GM21526 (cell line): ENCODE data around the gene MAPK9.
"Not testable (repeated sequence)": the region's sequence is repeated elsewhere in the genome, so short reads cannot be mapped to it uniquely, and the experiment has no call there.

Experiments
- ATAC-seq: cut with Tn5 transposase; IDR thresholded peaks from one replicate; pipeline ENCODE4 v1.9.1; 2021; ENCODE audit warnings: moderate library complexity; ENCODE audit not compliant: unreplicated experiment, low FRiP score

MAPK9 gene

GRCh38 chr5:180328296-180329137, 36.6 kb upstream of the MAPK9 start:
- ATAC-seq, result peak; percentile 80

DNA sequence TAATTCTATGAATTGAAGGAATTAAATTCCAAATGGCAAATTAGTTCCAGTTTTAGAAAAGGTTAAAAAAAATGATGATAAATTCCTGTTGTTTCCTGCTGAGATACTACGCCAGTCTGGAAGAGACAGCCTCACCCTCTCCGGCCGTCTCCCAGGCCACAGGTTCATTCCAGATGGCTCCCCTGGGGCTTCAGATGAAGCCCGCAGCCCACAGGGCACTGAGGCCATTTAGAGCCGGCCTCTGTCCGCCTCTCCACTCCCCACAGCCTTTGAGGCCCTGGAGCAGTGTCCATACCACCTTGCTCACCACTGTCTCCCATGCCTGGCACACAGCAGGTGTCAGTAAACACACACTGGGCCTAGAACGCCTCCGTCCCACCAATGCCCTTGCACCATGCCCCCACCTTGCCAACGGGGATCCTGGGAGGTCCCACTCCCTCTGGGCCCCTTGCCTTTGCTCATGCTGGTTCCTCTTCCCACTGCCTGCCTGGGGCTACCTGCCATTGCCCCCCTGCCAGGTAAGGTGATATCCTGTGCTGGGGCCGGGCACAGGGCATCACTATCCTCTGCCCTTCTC, 35.2 kb upstream of the MAPK9 start:
- no peak for ATAC-seq

- no peak for ATAC-seq
Measured at GRCh38 chr5:180324601-180324950, 32.7 kb upstream of the MAPK9 start.

- ATAC-seq, result no peak
Measured at GRCh38 chr5:180323941-180324600, 32.2 kb upstream of the MAPK9 start.

DNA sequence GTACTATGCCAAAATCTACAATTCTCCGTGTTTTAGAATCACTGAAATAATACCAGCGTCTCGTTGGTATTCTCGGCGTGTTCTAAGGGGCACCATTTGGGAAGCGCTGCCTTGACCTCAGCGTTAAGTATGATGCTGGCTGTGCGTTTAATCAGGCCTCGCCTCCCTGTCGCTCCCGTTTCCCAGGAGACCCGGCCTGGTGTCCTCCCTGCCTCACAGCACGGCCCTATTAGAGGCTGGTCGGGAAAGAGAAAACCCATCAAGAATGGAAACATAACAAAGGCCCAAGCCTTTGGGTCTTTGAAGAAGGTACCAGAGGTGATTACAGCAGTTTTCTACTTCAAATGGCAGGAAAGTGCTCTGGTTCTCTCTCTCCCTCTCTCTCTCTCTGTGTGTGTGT, 31.3 kb upstream of the MAPK9 start:
- ATAC-seq, result no peak

- ATAC-seq, result no peak
Measured at GRCh38 chr5:180318456-180319089, 26.7 kb upstream of the MAPK9 start.

DNA sequence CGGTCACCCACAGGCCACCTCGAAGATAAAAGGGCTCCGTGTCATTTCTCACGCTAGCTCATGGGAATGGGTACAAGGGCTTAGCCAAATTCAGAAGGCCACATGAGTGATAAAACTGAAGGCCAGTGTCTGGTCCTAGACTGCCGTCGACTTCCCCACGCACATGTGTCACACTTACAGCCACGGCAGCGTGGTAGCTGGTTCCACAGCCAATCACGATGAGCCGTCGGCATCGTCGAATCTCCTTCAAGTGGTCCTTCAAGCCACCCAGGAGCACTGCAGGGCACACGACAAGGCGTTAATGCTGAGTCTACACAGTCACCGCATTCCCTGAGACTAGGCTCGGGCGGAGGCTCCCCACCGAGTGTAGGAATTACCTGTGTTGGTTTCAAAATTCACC, 24.7 kb upstream of the MAPK9 start:
- ATAC-seq, result no peak

GRCh38 chr5:180315762-180316212, 23.9 kb upstream of the MAPK9 start:
- no peak for ATAC-seq

DNA sequence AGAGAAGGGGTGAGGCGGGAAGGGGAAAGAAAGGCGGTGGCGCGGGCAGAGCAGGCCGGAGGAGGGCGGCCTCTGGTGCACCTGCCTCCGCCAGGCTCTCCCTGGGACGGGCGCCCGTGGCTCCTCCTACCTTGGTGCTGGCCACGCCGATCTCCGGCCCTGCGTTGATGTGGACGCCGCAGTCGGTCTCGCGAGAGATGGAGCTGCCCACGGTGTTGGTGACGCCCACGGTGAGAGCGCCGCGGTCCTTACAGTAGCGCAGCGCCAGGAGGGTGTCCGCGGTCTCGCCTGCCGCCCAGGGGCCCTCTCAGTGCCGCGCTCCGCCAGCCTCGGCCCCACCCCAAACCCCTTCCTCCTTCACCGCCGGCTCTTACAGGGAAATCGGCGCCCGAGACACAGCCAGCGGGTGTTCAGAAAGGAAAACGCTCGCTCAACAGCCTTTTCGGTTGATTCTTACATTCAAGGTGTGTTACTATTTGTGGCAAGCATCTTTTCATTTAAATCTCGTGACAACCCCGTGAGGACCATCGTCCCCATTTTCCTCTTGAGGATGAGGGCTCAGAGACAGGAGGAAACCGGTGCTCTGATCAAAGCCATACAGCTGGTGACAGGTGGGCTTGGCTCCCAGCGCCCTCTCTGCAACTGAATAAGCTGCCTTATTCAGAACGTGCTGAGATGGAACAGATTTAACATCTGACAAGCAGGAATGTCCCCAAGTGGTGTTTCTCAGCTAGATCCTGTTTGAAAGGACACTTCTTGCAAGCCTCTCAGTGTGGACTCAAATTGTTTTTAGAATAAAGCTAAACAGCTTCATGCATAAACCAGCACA, 22.0 kb upstream of the MAPK9 start:
- peak; percentile 81 for ATAC-seq

DNA sequence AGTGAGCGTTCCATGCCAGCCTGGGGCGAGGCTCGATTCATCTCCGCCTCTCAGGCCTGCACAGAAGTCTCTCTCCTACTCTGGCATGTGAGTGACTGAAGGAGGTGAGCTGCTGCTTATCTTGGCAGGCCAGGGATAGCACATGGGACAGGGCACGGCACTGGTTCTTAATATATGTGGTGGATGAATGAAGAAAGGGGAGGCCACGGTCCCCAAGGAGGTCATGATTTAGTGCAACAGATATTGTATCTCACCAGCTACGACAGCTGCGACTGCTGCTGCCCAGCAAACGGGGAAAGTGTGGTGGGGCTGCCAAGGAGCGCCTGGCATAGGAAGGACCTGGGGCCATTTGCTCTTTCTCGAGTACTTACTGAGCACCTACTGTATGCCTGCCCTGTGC, 19.3 kb upstream of the MAPK9 start:
- no peak for ATAC-seq

DNA sequence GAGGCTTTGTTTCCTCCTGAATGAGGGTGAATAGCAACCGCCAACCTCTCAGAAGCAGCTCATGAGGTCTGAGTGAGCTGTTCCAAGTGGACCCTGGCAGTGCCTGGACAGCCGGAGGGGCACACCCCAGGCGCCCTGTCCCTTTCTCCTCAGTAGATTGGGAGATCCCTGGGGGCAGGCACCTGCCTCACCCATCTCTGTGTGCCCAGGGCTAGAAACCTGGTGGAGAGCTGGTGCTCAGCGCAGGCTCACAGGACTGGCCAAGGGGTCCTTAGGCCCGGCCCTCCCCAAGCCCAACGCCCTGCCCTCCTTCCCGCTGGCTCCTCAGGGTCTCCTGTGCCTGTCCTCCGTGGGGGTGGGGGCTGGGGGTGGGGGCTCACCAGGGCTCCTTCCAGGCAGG, 14.9 kb upstream of the MAPK9 start:
- no peak for ATAC-seq

DNA sequence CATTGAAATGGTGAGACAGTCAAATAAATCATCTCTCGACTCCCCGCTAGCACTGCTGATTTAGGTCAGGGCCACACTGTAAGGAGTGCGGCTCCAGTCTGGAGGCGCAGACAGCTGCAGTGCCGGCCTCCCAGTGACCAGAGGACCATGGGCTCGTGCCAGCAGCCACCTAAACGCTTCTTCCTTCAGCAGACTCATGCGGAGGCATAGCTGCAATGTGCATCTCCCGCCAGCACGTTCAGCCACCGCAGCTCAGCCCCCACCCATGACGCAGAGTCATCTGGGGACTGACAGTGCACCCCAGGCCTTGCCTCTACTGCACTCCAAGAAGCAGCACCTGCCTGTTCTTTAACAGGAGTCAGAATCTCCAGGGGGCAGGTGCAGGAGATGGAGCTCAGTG, 13.6 kb upstream of the MAPK9 start:
- ATAC-seq, result no peak

DNA sequence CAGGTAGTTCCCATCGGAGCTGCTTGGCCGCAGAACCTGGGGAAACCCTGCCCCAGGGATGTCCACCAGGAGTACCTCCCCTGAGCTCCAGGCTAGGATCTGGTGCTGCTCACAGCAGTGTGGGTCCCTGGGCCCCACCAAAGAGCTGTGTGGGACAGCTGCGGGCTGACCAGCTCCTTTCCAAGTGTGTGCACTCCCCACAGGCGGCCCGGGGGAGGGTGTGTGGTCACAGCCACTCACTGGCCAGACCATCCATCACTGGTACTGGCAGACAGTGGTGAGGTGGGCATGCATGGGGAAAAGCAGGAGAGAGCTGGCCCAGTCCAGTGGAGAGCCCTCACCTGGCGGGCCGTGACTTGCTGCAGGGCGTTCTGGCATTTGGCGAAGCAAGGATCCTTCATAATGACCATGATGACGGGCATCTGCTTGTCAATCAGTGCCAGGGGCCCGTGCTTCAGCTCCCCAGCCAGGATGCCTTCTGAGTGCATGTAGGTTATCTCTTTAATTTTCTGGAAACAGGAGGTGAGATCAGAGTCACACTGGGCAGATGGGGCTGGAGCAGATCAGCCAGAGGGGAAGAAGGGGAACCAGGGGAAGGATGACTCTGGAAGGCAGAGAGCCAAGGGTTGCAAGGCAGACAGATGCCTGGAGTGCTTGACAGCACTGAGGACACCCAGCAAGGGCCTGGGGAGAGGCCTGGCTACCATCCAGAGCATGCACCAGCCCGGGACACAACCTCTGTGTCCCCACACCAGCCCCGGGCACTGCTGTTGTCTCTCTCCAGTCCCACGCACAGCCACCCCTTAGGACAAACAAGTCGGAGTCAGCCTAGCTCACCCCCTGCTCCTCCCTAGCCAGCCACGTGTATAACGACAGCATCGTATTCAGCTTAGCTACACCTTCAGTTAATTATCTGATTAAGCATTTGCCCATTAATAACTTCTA, 12.8 kb upstream of the MAPK9 start:
- no peak for ATAC-seq

GRCh38 chr5:180304016-180304292, 12.1 kb upstream of the MAPK9 start:
- ATAC-seq, result no peak

DNA sequence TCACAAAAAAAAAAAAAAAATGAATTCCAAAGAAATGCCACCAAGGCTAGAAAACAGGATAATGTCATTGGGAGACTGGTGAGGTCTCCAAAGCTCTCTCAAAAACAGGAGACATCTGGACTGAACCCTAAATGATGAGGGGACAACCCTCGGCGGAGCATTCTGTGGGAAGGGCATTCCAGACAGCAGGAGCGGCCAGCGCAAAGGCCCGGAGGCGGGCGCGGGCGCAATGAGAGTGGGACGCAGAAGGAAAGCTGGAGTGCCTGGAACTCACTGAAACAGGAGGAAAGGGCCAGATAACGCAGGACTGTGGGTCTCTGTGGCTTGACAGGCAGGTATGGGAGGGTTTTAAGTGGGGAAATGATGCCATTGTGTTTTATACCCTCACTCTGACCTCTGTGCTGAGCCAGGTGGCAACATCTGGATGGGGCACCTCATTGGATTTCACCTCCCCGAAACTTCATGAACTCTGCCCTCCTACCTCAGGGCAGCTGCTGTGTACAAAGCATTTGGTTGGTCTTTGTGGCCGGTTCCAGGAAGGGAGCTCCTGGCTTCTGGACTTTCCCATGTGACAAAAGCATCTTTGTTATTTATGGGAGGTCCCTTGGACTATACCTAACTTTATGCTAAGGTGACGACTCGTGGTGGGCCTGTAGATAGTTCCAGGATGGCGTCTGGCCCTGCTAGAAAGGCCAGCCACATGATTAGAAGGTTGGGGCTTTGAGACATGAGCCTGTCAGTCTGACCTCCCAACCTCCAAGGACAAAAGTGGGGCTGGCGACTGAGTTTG, 11.5 kb upstream of the MAPK9 start:
- no peak for ATAC-seq

DNA sequence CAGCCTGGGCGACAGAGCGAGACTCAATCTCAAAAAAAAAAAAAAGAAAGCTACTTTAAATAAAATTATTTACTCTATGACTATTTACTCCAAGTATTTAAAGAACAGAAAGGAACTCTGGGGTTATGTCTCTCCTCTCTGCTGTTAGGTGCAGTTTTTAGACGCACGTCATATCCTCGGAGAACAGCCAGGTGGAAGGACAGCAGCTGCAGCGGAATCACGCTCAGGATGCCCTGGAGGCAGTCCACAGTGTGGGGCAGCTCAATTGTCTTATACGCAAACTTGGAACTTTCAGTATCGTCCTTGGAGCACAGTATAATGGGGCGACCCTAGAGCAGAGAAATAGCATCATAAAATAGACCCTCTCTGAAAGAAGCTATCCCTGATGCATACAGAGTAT, 10.4 kb upstream of the MAPK9 start:
- no peak for ATAC-seq

GRCh38 chr5:180301253-180301652, 9.4 kb upstream of the MAPK9 start:
- ATAC-seq, result no peak

- no peak for ATAC-seq
Measured at GRCh38 chr5:180299526-180299925, 7.6 kb upstream of the MAPK9 start.

DNA sequence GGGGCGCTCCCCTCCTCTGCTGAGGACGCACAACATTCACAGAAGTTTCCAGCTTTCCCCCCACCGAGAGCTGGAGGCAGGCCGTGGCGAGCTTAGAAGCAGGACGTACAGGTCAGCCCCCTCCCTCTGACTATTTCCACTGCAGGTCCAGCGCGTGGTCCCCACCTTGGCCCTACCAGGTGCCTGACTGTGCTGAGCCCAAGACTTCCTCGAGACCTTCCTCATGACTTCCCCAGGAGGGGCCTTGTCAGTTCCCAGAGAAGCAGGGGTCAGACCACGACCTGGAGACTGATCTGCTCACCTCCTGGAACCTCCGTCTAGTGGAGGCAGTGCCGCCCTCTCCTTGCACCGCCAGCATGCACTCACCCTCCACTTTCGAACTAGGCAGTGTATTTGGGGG, 7.1 kb upstream of the MAPK9 start:
- ATAC-seq, result not testable (repeated sequence)
